ENCODE results near the gene SERPINC1.

GRCh38 chr1:173893611-173894010 is 23.5 kb downstream of the SERPINC1 start:
- TF ChIP-seq POLR2A (IDR thresholded peaks at IDR 0.05): no peak
- no peak for TF ChIP-seq CTCF (IDR thresholded peaks at IDR 0.05)
- TF ChIP-seq POLR2AphosphoS5 (IDR thresholded peaks at IDR 0.05): no peak
- TF ChIP-seq EP300 (IDR thresholded peaks at IDR 0.05): no peak
